Measurements from ENCODE around the gene SUOX.
"Not testable (repeated sequence)": the region's sequence is repeated elsewhere in the genome, so short reads cannot be mapped to it uniquely, and the experiment has no call there.

Gene SUOX

GRCh38 chr12:56017181-56017580 is 20.1 kb downstream of the SUOX start:
- in situ Hi-C loops (cut with MboI; ENCODE audit: low sequenced_read_pairs): no loop called here

GRCh38 chr12:56018356-56018755 is 21.3 kb downstream of the SUOX start:
- in situ Hi-C loops (cut with MboI; ENCODE audit: low sequenced_read_pairs): no loop called here

GRCh38 chr12:56020423-56021184 is 23.5 kb downstream of the SUOX start, which contains the start of gene IKZF4:
Gene IKZF4 (plus strand): TSS chr12:56021043. CDS start chr12:56021494, 451 bp downstream.
- in situ Hi-C loops (cut with MboI; ENCODE audit: low sequenced_read_pairs): no loop called here

- in situ Hi-C loops (cut with MboI; ENCODE audit: low sequenced_read_pairs): no loop called here
Measured at GRCh38 chr12:56021889-56022497, 24.9 kb downstream of the SUOX start.

GRCh38 chr12:56028511-56029165 is 31.6 kb downstream of the SUOX start:
- in situ Hi-C loops (cut with MboI; ENCODE audit: low sequenced_read_pairs): no loop called here

- in situ Hi-C loops (cut with MboI; ENCODE audit: low sequenced_read_pairs): no loop called here
Measured at GRCh38 chr12:56029166-56029519, 32.1 kb downstream of the SUOX start.

GRCh38 chr12:56029666-56030293 is 32.7 kb downstream of the SUOX start:
- in situ Hi-C loops (cut with MboI; ENCODE audit: low sequenced_read_pairs): no loop called here

GRCh38 chr12:56031987-56032386 is 34.9 kb downstream of the SUOX start:
- in situ Hi-C loops (cut with MboI; ENCODE audit: low sequenced_read_pairs): no loop called here

GRCh38 chr12:56034586-56035332 is 37.7 kb downstream of the SUOX start:
- in situ Hi-C loops (cut with MboI; ENCODE audit: low sequenced_read_pairs): no loop called here

GRCh38 chr12:56037161-56037560 is 40.1 kb downstream of the SUOX start:
- in situ Hi-C loops (cut with MboI; ENCODE audit: low sequenced_read_pairs): no loop called here

- in situ Hi-C loops (cut with MboI; ENCODE audit: low sequenced_read_pairs): no loop called here
Measured at GRCh38 chr12:56038022-56038655, 41.1 kb downstream of the SUOX start.

- in situ Hi-C loops (cut with MboI; ENCODE audit: low sequenced_read_pairs): no loop called here
Measured at GRCh38 chr12:56040151-56040550, 43.1 kb downstream of the SUOX start.

GRCh38 chr12:56040963-56041551 is 44.0 kb downstream of the SUOX start:
- in situ Hi-C loops (cut with MboI; ENCODE audit: low sequenced_read_pairs): no loop called here

GRCh38 chr12:56041552-56042429 is 44.7 kb downstream of the SUOX start, which contains the start of gene RPS26:
Gene RPS26 (plus strand): TSS chr12:56041918. CDS start chr12:56042167, 249 bp downstream.
- in situ Hi-C loops (cut with MboI; ENCODE audit: low sequenced_read_pairs): no loop called here

GRCh38 chr12:56042430-56042813 is 45.3 kb downstream of the SUOX start:
- in situ Hi-C loops (cut with MboI; ENCODE audit: low sequenced_read_pairs): not testable (repeated sequence)

- in situ Hi-C loops (cut with MboI; ENCODE audit: low sequenced_read_pairs): no loop called here
Measured at GRCh38 chr12:56042843-56043242, 45.8 kb downstream of the SUOX start.

- in situ Hi-C loops (cut with MboI; ENCODE audit: low sequenced_read_pairs): no loop called here
Measured at GRCh38 chr12:56046027-56046780, 49.1 kb downstream of the SUOX start.

GRCh38 chr12:56053407-56053893 is 56.4 kb downstream of the SUOX start:
- in situ Hi-C loops (cut with MboI; ENCODE audit: low sequenced_read_pairs): no loop called here
